Stimulated activated naive CD8-positive, alpha-beta T cell treated with anti-CD3 and anti-CD28 coated beads, Interleukin-15, amount 100 ng/mL, for 72 hours (primary cell): ENCODE measurements around the gene STRC.
A peak's percentile ranks its signal among the peaks of the same experiment; 100 is the strongest.
"Not testable (repeated sequence)": the region's sequence is repeated elsewhere in the genome, so short reads cannot be mapped to it uniquely, and the experiment has no call there.

ENCODE experiments used
- ATAC-seq: fragments of 150-1000 bp; cut with Tn5 transposase; 2 replicates; pipeline ENCODE4 v1.10.0; 2021; ENCODE audit warnings: mild to moderate bottlenecking, moderate library complexity
- DNase-seq, 2 donors: peaks; one replicate each; pipeline ENCODE4 v3.0.0; 2021 to 2022
- H3K27ac Mint-ChIP-seq, 2 donors: one replicate each; pipeline ENCODE4 v1.8.0; 2022; ENCODE audit warnings: mild to moderate bottlenecking in 2 of 2, mixed read lengths in 2 of 2, moderate library complexity in 2 of 2
- H3K27me3 Mint-ChIP-seq: one replicate; pipeline ENCODE4 v1.8.0; 2022; ENCODE audit warnings: mixed read lengths
- H3K4me1 Mint-ChIP-seq: one replicate; pipeline ENCODE4 v1.8.0; 2022; ENCODE audit warnings: mild to moderate bottlenecking, mixed read lengths
- H3K4me3 Mint-ChIP-seq, 2 donors: one replicate each; pipeline ENCODE4 v1.8.0; 2022; ENCODE audit warnings: mild to moderate bottlenecking in 2 of 2, mixed read lengths in 2 of 2, moderate library complexity in 1 of 2
- H3K9me3 Mint-ChIP-seq, 2 donors: one replicate each; pipeline ENCODE4 v1.8.0; 2022; ENCODE audit warnings: mixed read lengths in 2 of 2

The STRC gene

GRCh38 chr15:43593328-43594190, 25.0 kb downstream of the STRC start, which contains the start of gene CKMT1B:
TSS of gene CKMT1B (plus strand) at chr15:43594027. CDS start at chr15:43594219, 192 bp downstream.
- not testable (repeated sequence) for H3K4me3 Mint-ChIP-seq, DNase-seq, H3K27ac Mint-ChIP-seq, H3K9me3 Mint-ChIP-seq, H3K4me1 Mint-ChIP-seq
- H3K27me3 Mint-ChIP-seq: peaks cover 17% of the 10 kb centered on the region
- ATAC-seq: peak; percentile 47

GRCh38 chr15:43592841-43593240, 25.8 kb downstream of the STRC start:
- not testable (repeated sequence) for H3K9me3 Mint-ChIP-seq, H3K4me1 Mint-ChIP-seq, H3K27ac Mint-ChIP-seq, H3K4me3 Mint-ChIP-seq, ATAC-seq, DNase-seq
- peaks cover 13% of the 10 kb centered on the region for H3K27me3 Mint-ChIP-seq

- H3K4me3 Mint-ChIP-seq, H3K27ac Mint-ChIP-seq, H3K4me1 Mint-ChIP-seq, H3K9me3 Mint-ChIP-seq, H3K27me3 Mint-ChIP-seq, DNase-seq: not testable (repeated sequence)
- ATAC-seq: peak; percentile 98
Observed at GRCh38 chr15:43589778-43590466, 28.7 kb downstream of the STRC start, which contains the start of gene PPIP5K1. TSS of gene PPIP5K1 (minus strand) at chr15:43590208. CDS start at chr15:43584504, 5,704 bp downstream.

- H3K27ac Mint-ChIP-seq, H3K9me3 Mint-ChIP-seq, H3K4me1 Mint-ChIP-seq, H3K4me3 Mint-ChIP-seq, DNase-seq, ATAC-seq, H3K27me3 Mint-ChIP-seq: not testable (repeated sequence)
Observed at GRCh38 chr15:43574607-43575006, 44.0 kb downstream of the STRC start.

GRCh38 chr15:43566615-43567014, 52.0 kb downstream of the STRC start:
- not testable (repeated sequence) for H3K4me3 Mint-ChIP-seq, H3K4me1 Mint-ChIP-seq, H3K9me3 Mint-ChIP-seq

GRCh38 chr15:43563793-43564192, 54.8 kb downstream of the STRC start:
- not testable (repeated sequence) for H3K27me3 Mint-ChIP-seq, ATAC-seq, H3K4me3 Mint-ChIP-seq, H3K27ac Mint-ChIP-seq, DNase-seq, H3K9me3 Mint-ChIP-seq, H3K4me1 Mint-ChIP-seq

More at GRCh38 chr15:43566615-43567014, 52.0 kb downstream of the STRC start:
- not testable (repeated sequence) for H3K27me3 Mint-ChIP-seq, ATAC-seq, H3K27ac Mint-ChIP-seq, DNase-seq

- H3K4me1 Mint-ChIP-seq, H3K27me3 Mint-ChIP-seq, ATAC-seq, H3K27ac Mint-ChIP-seq, DNase-seq, H3K9me3 Mint-ChIP-seq, H3K4me3 Mint-ChIP-seq: not testable (repeated sequence)
Observed at GRCh38 chr15:43562753-43563152, 55.8 kb downstream of the STRC start.

- Mint-ChIP-seq H3K27ac (no peak overlapping the region), H3K27me3 (no peaks in the 10 kb centered on the region), H3K4me3 (no peak overlapping the region), H3K4me1 (no peaks in the 10 kb centered on the region), H3K9me3 (no peaks in the 10 kb centered on the region)
- DNase-seq (no peak), ATAC-seq (no peak)
Observed at GRCh38 chr15:43552986-43553385, 65.6 kb downstream of the STRC start.

GRCh38 chr15:43552256-43552655, 66.3 kb downstream of the STRC start:
- H3K27me3 Mint-ChIP-seq: no peaks in the 10 kb centered on the region
- H3K4me3 Mint-ChIP-seq: no peak overlapping the region
- no peaks in the 10 kb centered on the region for H3K4me1 Mint-ChIP-seq
- H3K27ac Mint-ChIP-seq: no peak overlapping the region
- ATAC-seq: no peak
- DNase-seq: no peak
- no peaks in the 10 kb centered on the region for H3K9me3 Mint-ChIP-seq

GRCh38 chr15:43550527-43551363, 67.9 kb downstream of the STRC start:
- Mint-ChIP-seq H3K9me3 (no peaks in the 10 kb centered on the region), H3K27ac (no peak overlapping the region), H3K27me3 (no peaks in the 10 kb centered on the region), H3K4me3 (no peak overlapping the region), H3K4me1 (no peaks in the 10 kb centered on the region)
- ATAC-seq (no peak), DNase-seq (no peak)
